8988T (cell line): ENCODE results near the gene MUC20.
"Not testable (repeated sequence)": the region's sequence is repeated elsewhere in the genome, so short reads cannot be mapped to it uniquely, and the experiment has no call there.

Experiments
- DNase-seq: peaks from one replicate; pipeline ENCODE4 v3.0.0; 2011

The MUC20 gene

GRCh38 chr3:195720831-195721506 lies at the start of gene MUC20:
TSS of gene MUC20 (plus strand) at chr3:195720978. CDS start at chr3:195721008, 30 bp downstream.
- not testable (repeated sequence) for DNase-seq

- not testable (repeated sequence) for DNase-seq
Measured at GRCh38 chr3:195671283-195671682, 49.5 kb upstream of the MUC20 start.

GRCh38 chr3:195673711-195674110 lies 47.1 kb upstream of the MUC20 start:
- DNase-seq, result not testable (repeated sequence)

- DNase-seq, result not testable (repeated sequence)
Measured at GRCh38 chr3:195678391-195679015, 42.3 kb upstream of the MUC20 start.

GRCh38 chr3:195680690-195681089 lies 40.1 kb upstream of the MUC20 start:
- DNase-seq, result not testable (repeated sequence)

- not testable (repeated sequence) for DNase-seq
Measured at GRCh38 chr3:195681458-195682103, 39.2 kb upstream of the MUC20 start.

GRCh38 chr3:195682104-195682742 lies 38.6 kb upstream of the MUC20 start:
- DNase-seq, result not testable (repeated sequence)

- DNase-seq, result not testable (repeated sequence)
Measured at GRCh38 chr3:195683722-195684526, 36.9 kb upstream of the MUC20 start.

GRCh38 chr3:195684527-195685257 lies 36.1 kb upstream of the MUC20 start:
- not testable (repeated sequence) for DNase-seq

GRCh38 chr3:195686537-195687208 lies 34.1 kb upstream of the MUC20 start:
- not testable (repeated sequence) for DNase-seq

- not testable (repeated sequence) for DNase-seq
Measured at GRCh38 chr3:195687209-195687760, 33.5 kb upstream of the MUC20 start.

GRCh38 chr3:195688471-195689183 lies 32.2 kb upstream of the MUC20 start:
- DNase-seq, result not testable (repeated sequence)

GRCh38 chr3:195689184-195690070 lies 31.4 kb upstream of the MUC20 start:
- DNase-seq, result not testable (repeated sequence)

GRCh38 chr3:195690951-195691350 lies 29.8 kb upstream of the MUC20 start:
- DNase-seq, result no peak

GRCh38 chr3:195691596-195692353 lies 29.0 kb upstream of the MUC20 start:
- not testable (repeated sequence) for DNase-seq

GRCh38 chr3:195692354-195692685 lies 28.5 kb upstream of the MUC20 start:
- DNase-seq, result no peak

GRCh38 chr3:195692781-195693427 lies 27.9 kb upstream of the MUC20 start:
- DNase-seq, result peak; percentile 4
